Stomach (tissue), 4 donors: ENCODE results near the gene TTC34.

Experiments used
- POLR2A ChIP-seq, 4 donors: fragments of 450-650 bp; IDR thresholded peaks; one replicate each; pipeline ENCODE4 v1.6.1; 2016; ENCODE audit warnings: antibody characterized with exemption in 4 of 4, control low read depth in 2 of 4, mild to moderate bottlenecking in 1 of 4, moderate library complexity in 1 of 4
- TF ChIP-seq, protein P1 (sequence below), 7 experiments: fragments of 450-650 bp in 4 of 7; fragments of 200-600 bp in 3 of 7; sonication (generic) in 3 of 7; IDR thresholded peaks; one replicate each; pipeline ENCODE4 v1.5.1; 2016 to 2019; ENCODE audit warnings: antibody characterized with exemption in 7 of 7, control low read depth in 2 of 7, mild to moderate bottlenecking in 1 of 7

DNA sequence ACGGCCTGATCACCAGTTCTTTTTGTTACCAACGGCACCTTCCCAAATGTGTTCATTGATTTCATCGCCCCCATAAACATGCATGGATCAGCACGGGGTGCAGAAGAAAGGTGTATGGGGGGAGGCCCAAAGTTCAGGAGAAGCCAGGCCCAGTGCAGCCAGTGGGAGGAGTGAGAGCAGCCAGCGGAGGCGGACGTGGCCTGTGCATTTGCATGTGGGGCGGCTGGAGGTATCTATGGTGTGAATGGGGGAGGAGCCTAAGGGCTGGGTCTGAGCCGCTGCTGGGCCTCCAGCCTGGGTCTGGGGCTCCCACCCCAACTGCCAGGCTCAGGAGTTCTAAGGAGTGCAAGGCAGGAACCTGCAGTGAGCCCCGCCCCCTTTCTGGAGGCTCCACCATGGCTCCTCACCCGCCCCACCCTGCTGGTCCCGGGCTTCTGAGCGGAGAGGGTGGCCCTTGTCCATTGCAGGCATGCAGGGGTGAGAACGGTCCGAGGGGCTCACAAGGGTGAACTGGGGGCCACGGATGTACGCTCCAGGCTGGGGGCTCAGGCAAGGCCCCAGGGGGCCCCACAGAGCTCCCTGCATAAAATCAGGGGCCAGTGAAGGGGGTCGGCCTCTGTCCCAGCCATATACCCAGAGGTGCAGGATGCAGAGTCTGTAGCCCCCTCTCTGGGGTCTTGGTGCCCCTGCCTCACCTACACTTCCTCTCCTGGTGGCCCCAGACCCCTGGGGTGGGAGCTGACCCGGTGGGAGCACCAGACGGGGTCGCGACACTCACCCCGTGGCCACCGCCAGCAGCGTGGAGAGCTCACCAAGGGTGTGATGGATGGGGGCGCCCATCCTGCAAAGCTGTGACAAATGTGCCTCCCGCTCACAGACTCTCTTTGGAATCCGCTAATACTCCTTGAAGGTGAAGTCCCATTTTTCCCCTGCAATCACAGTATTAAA, 31.3 kb upstream of the TTC34 start:
- no peak for TF ChIP-seq POLR2A (IDR thresholded peaks at IDR 0.05)
- TF ChIP-seq, protein P1, sequence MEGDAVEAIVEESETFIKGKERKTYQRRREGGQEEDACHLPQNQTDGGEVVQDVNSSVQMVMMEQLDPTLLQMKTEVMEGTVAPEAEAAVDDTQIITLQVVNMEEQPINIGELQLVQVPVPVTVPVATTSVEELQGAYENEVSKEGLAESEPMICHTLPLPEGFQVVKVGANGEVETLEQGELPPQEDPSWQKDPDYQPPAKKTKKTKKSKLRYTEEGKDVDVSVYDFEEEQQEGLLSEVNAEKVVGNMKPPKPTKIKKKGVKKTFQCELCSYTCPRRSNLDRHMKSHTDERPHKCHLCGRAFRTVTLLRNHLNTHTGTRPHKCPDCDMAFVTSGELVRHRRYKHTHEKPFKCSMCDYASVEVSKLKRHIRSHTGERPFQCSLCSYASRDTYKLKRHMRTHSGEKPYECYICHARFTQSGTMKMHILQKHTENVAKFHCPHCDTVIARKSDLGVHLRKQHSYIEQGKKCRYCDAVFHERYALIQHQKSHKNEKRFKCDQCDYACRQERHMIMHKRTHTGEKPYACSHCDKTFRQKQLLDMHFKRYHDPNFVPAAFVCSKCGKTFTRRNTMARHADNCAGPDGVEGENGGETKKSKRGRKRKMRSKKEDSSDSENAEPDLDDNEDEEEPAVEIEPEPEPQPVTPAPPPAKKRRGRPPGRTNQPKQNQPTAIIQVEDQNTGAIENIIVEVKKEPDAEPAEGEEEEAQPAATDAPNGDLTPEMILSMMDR (IDR thresholded peaks at IDR 0.05) = no peak
